GM19351 (cell line): Measurements from ENCODE around the gene FXYD1.
"Not testable (repeated sequence)": the region's sequence is repeated elsewhere in the genome, so short reads cannot be mapped to it uniquely, and the experiment has no call there.

Experiments
- ATAC-seq: cut with Tn5 transposase; IDR thresholded peaks from one replicate; pipeline ENCODE4 v1.9.1; 2021; ENCODE audit warnings: mild to moderate bottlenecking, moderate library complexity; ENCODE audit not compliant: unreplicated experiment

Gene FXYD1

DNA sequence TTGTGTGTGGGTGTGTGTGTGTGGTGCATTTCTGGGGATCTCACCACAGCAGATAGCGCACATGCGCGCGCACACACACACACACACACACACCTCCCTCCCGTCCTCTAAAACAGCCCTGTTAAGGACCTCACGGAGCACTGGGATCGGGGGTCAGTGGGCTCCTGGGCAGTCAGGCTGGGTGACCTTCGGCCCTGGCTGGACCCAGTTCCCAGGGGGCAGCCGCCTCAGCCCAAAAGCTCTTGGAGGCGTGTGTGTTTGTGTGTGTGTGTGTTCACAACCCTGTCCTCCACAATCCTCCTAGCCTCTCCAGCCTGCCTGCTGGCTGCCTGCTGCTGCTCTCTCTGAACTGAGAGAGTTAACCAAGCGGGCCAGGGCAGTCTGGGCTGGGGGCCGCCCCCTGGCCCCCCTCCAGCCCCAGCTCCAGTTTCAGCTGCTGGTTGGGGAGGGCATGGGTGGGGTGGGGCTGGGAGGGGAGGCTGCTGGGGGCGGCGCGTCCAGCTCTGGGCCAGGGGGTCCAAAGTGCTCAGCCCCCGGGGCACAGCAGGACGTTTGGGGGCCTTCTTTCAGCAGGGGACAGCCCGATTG, at the start of gene FXYD1:
TSS of gene FXYD1 (plus strand) at position 520 of the 588 bp plus-strand sequence. CDS start 1,256 bp downstream, outside the sequence.
- no peak for ATAC-seq

DNA sequence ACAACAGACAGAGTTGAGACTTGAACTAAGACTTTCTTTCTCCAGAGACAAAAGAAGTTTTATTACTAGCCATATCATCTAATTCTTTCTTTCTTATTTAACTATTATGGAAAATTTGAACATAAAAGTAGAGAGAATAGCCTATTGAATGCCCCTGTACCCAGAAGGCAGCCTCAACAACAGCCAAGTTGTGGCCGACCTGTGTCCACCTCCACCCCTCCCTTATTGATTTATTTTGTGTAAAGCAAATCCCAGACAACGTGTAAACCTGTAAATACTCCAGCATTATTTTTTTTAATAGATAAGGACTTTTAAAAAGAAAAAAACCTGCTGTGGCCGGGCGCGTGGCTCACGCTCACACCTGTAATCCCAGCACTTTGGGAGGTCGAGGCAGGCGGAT, 49.1 kb upstream of the FXYD1 start:
- ATAC-seq, result no peak

DNA sequence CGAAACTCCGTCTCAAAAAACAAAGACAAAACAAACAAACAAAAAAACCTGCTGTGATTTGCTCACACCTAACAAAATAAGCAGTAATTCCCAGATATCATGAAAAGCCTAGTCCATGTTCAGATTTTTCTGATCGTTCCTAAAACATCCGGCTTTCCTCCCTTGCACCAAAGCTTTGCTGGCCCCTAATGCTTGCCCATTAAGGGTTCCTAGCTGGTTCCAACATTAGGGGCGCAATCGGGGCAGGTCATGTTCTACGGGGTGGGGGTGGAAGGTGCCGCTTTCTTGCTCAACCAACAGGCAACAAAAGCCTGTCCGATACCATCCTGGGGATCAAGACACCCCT, 48.5 kb upstream of the FXYD1 start:
- no peak for ATAC-seq

DNA sequence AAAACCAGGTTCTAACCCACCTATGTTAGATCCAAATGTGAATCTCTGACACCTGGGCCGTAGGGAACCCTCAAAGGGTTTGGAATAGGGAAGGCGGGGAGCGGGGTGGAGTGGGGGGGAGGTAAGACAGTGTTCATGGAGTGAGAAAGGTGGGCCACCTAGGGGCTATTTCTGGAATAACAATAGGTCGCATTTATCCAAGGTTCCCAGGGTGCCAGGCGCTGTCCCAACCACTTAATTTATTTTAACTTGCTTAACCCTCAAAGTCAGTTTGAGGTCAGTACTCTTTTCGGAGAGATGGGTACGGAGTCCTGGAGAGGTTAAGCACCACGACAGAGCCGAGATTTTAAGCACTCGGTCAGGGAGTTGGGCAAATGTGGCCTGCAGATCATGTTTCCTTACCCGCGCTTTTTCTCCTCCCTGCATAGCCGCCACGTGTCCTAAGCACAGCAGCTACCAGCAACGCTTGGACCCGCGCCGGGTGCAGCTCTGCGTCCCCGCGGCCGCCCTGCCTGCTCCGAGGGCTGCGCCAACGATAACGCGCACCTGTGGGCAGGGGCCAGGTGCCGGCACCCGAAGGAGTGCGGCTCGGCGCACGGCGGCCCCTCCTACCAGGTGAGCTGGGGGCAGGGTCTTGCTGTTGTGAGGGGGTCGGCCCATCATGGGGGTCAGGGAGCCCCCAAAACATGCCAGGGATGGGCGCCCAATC, 48.0 kb upstream of the FXYD1 start:
- ATAC-seq, result no peak

DNA sequence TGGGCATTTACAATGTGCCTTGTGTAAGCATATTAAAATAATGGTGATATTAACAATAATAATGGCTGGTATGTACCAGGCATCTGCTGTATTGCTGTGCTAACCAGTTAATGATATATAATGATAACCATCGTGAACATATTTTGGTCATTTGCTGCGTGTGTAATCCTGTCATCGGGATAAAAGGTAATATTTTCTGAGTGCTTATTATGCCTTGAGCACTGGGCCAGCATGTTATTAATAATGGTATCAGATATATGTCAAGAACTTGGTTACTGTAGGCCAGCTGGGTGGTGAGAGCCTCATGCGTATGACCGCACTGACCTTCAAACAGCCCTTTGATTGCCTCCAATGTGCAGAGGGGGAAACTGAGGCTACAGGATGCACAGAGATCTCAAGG, 45.2 kb upstream of the FXYD1 start:
- no peak for ATAC-seq

DNA sequence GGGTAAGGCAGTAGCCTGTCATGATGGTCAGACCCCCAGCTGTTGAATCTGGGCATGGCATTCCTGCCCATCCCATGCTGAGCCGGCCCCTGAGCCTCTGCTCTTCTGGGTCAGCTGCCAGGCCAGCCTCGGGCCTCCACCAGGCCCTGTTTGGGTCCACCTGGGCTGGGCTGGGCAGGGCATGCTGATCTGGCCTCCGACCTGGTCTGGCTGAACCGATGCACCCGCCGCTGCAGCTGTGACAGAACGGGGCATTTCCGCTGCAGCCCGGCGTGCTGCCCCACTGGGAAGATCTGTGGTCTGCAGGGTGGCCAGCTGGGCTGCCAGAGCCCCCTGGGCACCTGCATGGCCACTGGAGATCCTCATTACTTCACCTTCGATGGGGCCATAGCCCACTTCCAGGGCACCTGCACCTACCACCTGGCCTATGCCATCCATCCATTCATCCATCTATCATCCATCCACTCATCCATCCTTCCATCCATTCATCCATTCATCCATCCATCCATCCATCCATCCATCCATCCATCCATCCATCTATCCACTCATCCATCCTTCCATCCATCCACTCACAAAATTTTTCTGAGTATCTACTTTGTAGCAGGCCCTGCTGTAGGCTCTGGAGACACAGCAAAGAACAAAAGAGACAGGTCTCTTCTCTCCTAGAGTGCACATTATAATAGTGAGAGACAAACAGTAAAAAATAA, 44.5 kb upstream of the FXYD1 start:
- ATAC-seq, result no peak

DNA sequence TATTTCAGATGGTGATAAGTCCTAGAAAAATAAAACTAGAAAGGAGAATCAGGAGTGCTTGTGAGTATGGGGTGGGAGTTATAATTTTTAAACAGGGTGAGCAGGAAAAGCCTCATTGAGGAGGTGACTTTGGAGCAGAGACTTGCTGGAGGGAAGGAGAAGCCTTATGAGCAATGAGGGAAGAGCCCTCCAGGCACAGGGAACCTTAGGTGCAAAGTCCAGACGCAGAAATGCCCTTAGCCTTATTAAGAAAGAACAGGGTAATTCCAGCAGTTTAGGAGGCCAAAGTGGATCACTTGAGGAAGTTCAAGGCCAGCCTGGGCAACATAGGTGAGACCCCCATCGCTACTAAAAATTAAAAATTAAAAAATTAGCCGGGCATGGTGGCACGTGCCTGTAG, 44.0 kb upstream of the FXYD1 start:
- no peak for ATAC-seq

DNA sequence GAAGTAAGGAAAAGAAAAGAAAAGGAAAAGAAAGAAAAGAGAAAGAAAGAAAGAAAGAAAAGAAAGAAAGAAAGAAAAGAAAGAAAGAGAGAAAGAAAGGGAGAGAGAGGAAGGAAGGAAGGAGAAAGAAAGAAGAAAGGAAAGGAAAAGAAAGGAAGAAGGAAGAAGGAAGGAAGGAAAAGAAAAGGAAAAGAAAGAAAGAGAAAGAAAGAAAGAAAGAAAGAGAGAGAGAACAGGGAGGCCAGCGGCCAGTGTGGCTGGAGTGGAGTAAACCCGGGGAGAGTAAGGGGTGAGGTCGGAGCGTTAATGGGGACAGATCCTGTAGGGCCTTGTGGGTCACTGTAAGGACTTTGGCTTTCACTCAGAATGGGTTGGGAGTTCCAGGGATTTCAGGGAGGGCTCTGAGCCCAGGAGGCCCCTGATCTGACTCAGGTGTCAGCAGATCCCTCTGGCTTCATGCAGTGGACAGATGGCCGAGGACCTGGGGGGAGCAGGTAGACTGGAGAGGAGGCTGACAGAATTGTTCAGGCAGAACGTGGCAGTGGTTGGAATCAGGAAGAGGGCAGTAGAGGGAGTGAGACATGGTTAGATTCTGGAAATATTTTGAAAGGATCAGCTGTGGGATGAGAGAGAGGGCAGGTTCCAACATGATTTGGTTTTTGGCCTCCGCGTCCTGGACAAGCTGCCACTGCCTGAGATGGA, 42.8 kb upstream of the FXYD1 start:
- ATAC-seq, result no peak

DNA sequence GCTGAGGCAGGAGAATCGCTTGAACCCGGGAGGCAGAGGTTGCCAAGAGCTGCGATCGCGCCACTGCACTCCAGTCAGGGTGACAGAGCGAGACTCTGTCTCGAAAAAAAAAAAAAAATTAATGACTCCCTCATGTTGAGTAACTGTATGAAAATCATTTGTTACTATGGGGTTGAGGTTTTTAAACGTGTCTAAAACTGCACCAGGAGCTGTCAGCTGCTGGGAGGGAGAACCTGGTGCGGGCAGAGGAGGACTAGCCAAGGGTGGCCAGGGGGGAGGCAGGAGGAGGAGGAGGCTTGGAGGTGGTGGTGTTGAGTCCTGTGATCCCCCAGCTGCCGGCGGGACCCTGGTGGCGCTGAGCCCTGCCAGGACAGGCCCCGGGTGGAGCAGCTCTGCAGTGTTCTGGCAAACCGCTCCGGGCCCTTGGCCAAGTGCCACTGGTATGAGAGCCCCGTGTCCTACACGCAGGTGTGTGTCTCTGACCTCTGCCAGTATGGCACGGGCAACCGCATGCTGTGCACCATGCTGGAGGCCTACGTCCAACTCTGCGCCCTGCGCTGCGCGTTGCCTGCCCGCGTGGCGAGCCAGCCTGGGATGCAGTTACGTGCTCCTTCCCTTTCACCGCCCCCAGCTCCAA, 40.1 kb upstream of the FXYD1 start:
- ATAC-seq, result no peak

DNA sequence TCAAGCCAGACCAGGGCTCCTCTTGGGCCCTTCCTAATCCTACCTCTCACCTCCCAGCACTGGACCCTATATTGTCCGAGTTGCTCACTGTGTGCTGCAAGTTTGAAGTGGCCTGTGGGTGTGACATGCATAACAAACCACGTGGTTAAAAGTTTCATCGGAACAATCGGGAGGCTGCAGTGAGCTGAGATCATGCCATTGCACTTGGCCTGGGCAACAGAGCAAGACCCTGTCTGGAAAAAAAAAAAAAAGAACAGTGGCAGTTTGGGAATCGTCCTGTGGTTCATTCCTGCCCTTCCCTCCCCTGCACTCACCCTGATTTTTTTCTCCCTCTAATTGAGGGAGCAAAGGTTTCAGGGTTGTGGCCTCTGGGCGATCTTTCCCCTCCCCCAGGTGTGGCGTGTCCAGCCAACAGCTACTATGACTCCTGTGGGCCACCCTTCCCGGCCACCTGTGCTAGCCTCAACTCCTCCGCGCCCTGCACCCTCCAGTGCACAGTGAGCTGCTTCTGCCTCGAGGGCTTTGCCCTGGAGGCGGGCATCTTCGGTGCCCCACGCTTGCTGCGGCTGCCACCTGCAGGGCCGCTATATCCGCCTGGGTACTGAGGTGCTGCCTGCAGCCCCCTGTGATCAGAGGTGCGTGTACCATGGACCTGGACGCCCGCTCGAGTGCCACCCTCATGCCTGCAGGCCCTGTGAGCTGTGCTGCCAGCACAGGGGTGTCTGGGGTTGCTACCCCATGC, 39.3 kb upstream of the FXYD1 start:
- ATAC-seq, result no peak

DNA sequence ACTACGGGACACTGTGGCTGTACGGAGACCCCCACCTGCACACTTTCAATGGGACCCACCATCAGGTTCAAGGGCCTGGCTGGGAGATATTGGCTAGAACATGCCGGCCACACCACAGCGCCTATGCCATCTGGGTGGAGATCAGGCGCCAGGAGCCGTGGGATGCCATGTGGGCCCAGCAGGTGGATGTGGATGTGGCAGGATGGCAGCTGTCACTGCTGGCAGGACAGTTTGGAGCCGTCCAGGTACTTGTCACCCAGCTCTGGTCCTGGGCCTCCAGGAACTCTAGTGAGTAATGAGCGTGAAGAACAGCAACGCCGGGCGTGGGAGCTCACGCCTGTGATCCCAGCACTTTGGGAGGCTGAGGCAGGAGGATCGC, 38.7 kb upstream of the FXYD1 start:
- ATAC-seq, result no peak

DNA sequence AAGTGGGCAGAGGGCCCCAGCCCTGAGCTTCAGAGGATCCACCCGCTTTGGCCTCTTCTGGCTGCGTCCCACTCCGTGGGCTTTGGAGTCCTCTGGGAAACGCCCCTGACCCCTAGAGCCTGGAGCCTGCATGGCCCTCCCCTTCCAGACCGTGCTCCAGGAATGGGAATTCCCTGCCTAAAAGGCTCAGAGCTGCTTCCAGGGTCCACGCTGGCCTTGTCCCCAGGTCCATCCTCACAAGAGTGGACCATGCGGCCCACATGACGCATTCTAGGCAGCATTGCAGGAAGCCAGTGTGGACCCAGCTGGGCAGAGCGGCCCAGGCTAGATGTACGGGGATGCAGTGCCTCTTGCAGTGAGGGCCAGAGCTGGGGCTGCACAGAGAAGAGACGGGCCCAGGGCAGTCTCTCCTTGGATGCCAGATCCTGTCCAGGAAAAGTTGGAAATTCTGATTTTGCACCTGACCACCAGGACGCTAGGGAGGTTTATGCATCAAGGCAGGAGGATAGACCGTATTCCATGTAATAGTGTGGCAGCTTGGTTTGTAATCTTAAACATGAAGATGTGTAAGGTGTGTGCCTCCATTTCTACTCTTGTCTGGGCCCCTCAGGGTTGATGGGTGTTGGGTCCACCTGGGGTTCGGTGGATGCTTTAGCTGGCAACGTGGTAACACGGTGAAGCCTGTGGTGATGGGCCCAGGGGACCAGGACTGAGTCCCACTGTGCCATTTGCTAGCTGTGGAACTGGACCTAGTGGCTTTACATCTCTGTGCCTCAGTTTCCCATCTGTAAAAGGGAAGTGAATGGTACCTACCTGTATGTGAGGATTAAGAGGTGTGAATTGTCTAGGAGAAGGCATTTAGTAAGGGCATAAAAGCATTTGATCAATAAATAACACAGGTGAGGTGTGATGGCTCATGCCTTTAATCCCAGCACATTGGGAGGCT, 37.8 kb upstream of the FXYD1 start:
- no peak for ATAC-seq

DNA sequence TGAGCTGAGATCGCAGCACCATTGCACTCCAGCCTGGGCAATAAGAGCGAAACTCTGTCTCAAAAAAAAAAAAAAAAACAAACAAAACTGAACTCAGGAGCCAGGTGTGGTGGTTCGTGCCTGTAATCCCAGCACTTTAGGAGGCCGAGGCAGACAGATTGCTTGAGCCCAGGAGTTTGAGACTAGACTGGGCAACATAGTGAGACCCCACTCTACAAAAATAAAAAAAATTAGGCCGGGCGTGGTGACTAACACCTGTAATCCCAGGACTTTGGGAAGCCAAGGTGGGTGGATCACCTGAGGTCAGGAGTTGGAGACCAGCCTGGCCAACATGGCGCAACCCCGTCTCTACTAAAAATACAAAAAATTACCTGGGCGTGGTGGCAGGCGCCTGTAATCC, 36.7 kb upstream of the FXYD1 start:
- ATAC-seq, result not testable (repeated sequence)

DNA sequence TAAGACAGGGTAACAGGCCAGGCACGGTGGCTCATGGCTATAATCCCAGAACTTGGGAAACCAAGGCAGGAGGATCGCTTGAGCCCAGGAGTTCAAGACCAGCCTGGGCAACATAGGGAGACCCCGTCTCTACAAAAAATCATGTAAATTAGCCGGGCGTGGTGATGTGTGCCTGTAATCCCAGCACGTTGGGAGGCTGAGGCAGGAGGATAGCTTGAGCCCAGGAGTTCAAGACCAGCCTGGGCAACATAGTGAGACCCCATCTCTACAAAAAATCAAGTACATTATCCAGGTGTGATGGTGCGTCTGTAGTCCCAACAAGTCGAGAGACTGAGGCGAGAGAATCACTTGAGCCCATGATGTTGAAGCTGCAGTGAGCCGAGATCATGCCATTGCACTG, 35.0 kb upstream of the FXYD1 start:
- ATAC-seq, result not testable (repeated sequence)

DNA sequence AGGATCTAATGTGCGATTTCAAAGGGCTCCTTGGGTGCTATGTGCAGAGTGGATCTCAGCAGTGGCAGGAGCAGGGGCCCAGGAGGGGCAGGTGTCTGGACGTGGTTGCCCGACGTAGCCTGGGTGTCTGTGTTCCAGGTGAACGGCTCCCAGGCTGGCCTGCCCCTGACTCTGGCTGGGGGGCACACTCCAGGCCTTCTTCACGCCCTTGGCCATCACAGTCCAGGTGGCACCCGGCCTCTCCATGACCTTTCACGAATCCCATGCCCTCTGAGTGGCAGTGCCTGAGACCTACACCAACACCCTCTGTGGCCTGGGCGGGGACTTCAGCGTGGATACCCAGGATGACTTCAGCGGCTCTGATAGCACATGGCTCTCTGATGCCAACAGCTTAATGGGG, 34.3 kb upstream of the FXYD1 start:
- ATAC-seq, result no peak

DNA sequence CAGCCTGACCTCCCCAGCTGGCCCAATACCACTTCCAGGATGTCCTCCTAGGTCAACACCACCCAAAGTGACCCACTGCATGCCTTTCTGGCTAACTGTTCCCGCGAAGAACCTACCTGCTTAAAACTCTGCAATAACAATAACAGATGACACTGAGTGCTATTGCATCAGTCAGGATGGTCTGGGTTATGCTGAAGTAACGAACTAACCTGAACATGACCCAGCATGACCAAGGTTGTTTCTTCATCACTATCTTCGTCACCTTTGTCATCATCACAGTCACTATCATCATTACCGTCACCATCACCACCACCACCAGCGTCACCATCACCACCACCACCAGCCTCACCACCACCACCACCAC, 33.6 kb upstream of the FXYD1 start:
- no peak for ATAC-seq

DNA sequence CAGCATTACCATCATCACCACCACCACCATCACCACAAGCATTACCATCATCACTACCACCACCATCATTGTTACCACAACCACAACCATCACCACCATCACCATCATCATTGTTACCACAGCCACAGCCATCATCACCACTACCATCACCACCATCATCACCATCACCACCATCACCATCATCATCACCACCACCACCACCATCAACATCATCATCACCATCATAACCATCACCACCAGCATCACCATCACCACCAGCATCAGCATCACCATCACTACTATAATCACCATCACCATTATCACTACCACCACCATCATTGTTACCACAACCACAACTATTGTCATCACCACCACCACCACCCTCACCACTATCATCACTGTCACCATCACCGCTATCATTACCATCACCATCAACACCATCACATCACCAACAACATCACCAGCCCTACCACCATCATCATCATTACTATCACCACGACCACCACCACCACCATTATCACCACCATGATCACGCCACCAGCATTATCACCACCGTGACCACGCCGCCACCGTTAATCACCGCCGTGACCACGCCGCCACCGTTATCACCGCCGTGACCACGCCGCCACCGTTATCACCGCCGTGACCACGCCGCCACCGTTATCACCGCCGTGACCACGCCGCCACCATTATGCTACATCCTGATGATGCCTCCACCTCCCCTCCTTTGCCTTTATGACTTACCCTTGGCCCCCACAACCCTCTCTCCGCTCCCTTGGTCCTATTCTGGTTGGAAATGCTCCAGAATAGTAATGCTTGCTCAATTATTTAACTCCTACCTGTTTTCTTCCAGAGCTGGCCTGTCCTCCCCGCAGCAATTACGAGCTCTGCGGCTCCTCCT, 33.0 kb upstream of the FXYD1 start:
- no peak for ATAC-seq

DNA sequence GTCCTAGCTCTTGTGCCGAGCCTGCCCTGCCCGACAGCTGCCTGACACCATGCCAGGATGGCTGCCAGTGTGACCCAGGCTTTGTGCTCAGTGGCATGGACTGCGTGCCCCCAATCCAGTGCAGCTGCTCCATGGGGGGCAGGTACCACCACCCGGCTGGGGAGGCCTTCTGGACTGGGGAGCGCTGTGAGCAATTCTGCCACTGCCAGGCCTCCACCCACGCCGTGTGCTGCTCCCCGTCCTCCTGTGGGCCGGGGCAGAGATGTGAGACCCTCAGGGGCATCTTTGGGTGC, 32.4 kb upstream of the FXYD1 start:
- no peak for ATAC-seq
